G401 (cell line): Measurements from ENCODE around the gene PLA2G12A. TPM values are rescaled to one million over a fixed set of nuclear protein-coding genes. Genes with fewer than 3 reads are reported as not detected.
"Not testable (repeated sequence)": the region's sequence is repeated elsewhere in the genome, so short reads cannot be mapped to it uniquely, and the experiment has no call there.

Source experiments
- DNase-seq: peaks from one replicate; pipeline ENCODE4 v3.0.0-alpha.2; 2015; ENCODE audit warnings: low spot score
- in situ Hi-C: cut with HindIII; loops from 2 replicates; pipeline ENCODE4 v1.10.0; 2016; ENCODE audit warnings: low sequenced_read_pairs, mixed read lengths
- total RNA-seq: library from RNA; depleted of rRNA; stranded (reverse); fragments of >200 nt; shearing (Covaris generic); gene quantifications from 2 replicates; pipeline ENCODE4 v1.2.3, GENCODE V29; 2014

Gene PLA2G12A
- total RNA-seq, 1 experiment from 2014 or later = 23.5 TPM

DNA sequence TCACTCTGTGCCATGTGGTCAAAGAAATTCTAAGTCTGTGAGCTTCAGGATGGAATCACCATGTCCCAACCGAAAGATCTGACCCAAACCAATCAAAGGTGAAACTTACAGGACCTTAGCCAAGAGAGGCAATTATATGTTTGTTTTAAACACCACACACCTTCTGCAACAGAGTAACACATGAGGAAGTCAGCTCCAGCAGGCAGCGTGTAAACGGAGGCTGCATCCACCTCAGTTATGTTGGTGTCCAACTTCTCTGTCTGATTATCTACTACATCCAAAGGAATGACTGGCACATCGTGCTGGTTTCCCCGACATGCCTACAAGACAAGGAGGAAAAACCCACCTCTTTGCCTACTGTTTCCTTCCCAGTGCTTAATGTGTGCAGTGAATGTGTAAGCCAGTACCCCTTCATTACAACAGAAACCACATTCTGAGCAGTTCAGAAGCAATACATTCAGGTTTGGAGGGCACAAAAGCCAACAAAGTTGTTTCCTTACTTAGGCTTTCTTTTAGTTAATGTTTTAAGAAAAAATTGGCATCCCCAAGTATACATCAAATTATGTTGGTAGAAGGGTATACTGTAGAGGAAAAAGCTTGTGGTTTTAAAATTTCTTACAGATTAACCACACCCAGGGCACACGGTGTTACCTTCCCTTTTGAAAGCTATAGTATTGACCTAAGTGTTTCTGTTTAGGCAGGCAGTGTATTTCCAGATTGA is 39.0 kb downstream of the PLA2G12A start:
- DNase-seq = no peak
- in situ Hi-C loops = no loop called here

DNA sequence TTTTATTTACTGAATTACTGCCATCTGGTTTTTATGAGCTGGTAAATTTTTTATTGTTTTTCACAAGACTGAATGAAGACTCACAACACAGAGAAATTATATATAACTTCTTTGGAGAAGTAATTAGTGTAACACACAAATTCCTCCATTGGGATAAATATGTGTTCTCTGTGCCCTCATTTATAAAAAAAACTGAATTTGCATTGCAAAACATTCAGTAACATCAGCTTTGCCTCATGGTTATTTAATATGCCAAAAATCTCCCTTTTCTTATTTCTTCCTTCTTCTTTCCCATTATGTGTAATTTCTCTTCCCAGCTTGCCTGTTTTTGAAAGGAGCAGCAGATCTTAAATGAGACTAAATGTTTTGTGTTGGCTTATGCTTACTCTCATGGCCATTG is 45.1 kb downstream of the PLA2G12A start:
- DNase-seq = no peak
- in situ Hi-C loops = no loop called here

GRCh38 chr4:109683621-109684253 is 46.1 kb downstream of the PLA2G12A start:
- DNase-seq = no peak
- in situ Hi-C loops = no loop called here

- in situ Hi-C loops = no loop called here
- DNase-seq = no peak
These were observed 47.0 kb downstream of the PLA2G12A start for GRCh38 chr4:109682875-109683274.

DNA sequence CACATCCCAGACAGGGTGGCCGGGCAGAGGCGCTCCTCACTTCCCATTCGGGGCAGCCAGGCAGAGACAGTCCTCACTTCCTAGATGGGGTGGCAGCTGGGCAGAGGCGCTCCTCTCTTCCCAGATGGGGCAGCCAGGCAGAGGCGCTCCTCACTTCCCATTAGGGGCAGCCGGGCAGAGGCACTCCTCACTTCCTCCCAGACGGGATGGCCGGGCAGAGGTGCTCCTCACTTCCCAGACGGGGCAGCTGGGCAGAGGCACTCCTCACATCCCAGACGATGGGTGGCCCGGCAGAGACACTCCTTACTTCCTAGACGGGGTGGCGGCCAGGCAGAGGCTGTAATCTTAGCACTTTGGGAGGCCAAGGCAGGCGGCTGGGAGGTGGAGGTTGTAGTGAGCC is 50.9 kb downstream of the PLA2G12A start:
- in situ Hi-C loops, DNase-seq: not testable (repeated sequence)

DNA sequence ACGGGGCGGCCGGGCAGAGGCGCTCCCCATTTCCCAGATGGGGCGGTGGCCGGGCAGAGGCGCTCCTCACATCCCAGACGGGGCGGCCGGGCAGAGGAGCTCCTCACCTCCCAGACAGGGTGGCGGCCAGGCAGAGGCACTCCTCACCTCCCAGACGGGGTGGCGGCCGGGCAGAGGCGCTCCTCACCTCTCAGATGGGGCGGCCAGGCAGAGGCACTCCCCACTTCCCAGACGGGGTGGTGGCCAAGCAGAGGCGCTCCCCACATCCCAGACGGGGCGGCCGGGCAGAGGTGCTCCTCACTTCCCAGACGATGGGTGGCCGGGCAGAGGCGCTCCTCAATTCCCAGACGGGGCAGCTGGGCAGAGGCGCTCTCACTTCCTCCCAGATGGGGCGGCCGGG is 51.4 kb downstream of the PLA2G12A start:
- DNase-seq, in situ Hi-C loops: not testable (repeated sequence)

DNA sequence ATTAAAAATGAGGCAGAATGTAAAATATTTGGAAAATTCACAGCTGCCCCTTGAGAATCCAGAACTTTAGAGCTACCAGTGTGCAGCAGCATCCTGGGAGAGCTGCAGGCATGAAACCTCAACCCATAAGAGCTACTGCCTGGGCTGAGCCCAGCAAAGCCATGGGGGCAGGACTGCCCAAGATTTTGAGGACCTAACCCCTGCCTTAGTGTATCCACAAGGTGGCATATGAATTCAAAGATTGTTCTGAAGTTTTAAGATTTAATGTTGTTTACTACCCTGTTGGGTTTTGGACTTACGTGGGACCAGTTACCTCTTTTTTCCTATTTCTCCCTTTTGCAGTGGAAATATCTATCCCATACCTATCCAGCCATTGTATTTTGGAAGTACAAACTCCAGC is 53.0 kb downstream of the PLA2G12A start:
- in situ Hi-C loops = no loop called here
- no peak for DNase-seq

DNA sequence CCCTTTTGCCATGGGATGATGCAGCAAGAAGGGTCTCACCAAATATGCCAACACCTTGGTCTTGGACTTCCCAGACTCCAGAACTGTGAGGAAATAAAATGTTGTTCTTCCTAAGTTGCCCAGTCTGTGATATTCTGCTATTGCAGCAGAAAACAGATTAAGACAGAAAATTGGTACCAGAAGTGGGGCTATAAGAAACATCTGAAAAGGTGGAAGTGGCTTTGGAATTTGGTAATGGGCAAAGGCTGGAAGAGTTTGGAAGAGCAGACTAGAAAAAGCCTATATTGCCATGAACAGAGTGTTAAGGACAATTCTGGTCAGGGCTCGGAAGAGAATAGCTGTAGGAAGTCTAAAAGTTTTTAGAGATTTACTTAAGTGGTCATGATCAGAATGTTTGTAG is 54.0 kb downstream of the PLA2G12A start:
- in situ Hi-C loops = no loop called here
- no peak for DNase-seq

DNA sequence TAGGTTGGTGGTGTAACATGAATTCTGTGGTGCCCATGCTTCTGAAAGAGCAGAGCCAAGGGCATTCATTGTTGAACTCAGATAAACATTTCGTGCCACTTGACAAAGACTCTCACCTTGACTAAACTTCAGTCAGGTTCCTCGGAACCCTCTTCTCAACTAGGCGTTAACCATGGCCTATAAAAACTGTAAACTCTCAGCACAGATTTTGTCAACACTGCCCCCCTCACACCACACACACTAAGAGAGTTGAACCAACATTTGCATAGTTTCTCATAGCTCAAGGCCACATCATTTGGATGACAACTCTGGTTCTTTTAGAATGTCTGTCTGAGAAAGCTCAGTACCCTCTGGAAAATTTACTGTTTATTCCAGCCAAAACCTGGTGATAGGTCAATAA is 54.7 kb downstream of the PLA2G12A start:
- no peak for DNase-seq
- in situ Hi-C loops = no loop called here

DNA sequence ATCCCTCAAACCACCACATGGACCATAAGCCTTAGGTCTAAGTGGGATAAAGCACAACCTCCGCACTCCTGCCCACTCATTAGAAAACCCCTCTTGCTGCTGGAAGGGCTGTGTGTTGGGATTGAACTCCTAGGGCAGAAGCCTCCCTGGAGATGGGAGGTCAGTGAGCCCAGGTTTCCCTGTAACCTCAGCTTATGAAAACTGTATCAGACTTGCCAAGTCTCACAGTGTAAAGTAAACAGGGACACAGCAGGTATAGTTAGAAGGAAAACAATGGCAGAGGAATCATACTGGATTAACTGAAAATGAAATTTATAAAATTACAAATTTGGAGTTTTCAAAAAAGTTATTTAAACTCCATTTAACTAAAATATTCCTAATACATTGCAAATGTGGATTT is 56.6 kb downstream of the PLA2G12A start:
- DNase-seq = no peak
- in situ Hi-C loops = loop anchor here (25.0 kb wide), 1 partner anchor 236 kb away; the partner anchor contains the start of gene SEC24B

GRCh38 chr4:109672169-109672930 is 57.5 kb downstream of the PLA2G12A start:
- in situ Hi-C loops = loop anchor here (25.0 kb wide), 1 partner anchor 235 kb away; the partner anchor contains the start of gene SEC24B
- DNase-seq = no peak

- in situ Hi-C loops = loop anchor here (25.0 kb wide), 1 partner anchor 234 kb away; the partner anchor contains the start of gene SEC24B
- no peak for DNase-seq
These were observed 58.5 kb downstream of the PLA2G12A start for GRCh38 chr4:109671350-109671749.

- DNase-seq = no peak
These were observed 63.9 kb downstream of the PLA2G12A start for GRCh38 chr4:109665783-109666485.

DNA sequence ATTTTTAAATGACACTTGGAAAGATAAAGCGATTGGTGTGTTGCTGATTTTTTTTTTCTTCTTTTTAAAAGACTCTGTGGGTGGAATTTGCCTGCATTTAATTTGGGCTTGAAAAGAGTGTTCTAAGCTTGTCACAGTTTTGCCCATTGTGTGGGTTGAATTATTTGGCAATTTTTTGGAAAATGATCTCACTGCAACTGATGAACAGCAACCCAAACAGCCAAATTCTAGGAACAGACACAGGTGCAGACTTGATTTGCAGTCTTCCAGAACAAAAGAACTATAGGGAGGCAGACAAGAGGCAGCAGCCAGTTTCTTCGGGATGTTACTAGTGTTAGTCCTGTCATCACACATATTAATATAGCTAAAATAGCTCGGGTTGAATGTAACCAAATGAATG is 67.1 kb downstream of the PLA2G12A start:
- in situ Hi-C loops = loop anchor here (25.0 kb wide), 1 partner anchor 225 kb away; the partner anchor contains the start of gene SEC24B
- no peak for DNase-seq

More at GRCh38 chr4:109665783-109666485, 63.9 kb downstream of the PLA2G12A start:
- in situ Hi-C loops = loop anchor here (25.0 kb wide), 1 partner anchor 229 kb away; the partner anchor contains the start of gene SEC24B

GRCh38 chr4:109662116-109662515 is 67.8 kb downstream of the PLA2G12A start:
- in situ Hi-C loops = loop anchor here (25.0 kb wide), 1 partner anchor 225 kb away; the partner anchor contains the start of gene SEC24B
- no peak for DNase-seq
